Activated T-cell treated with anti-CD3 and anti-CD28 coated beads, Interleukin-2, amount 50 U/mL, for 24 hours (primary cell): ENCODE data around the gene BATF.
"Not testable (repeated sequence)": the region's sequence is repeated elsewhere in the genome, so short reads cannot be mapped to it uniquely, and the experiment has no call there.

Experiments used
- DNase-seq: peaks from one replicate; pipeline ENCODE4 v3.0.0-alpha.2; 2020
- H3K27ac Mint-ChIP-seq: 2 replicates; pipeline ENCODE4 v1.8.0; 2020; ENCODE audit warnings: mild to moderate bottlenecking, mixed read lengths
- H3K27me3 Mint-ChIP-seq: 2 replicates; pipeline ENCODE4 v1.8.0; 2020; ENCODE audit warnings: mixed read lengths
- H3K36me3 Mint-ChIP-seq: 2 replicates; pipeline ENCODE4 v1.8.0; 2020; ENCODE audit warnings: low read depth, mixed read lengths
- H3K4me1 Mint-ChIP-seq: 2 replicates; pipeline ENCODE4 v1.8.0; 2020; ENCODE audit warnings: low read depth, mixed read lengths
- H3K4me3 Mint-ChIP-seq: 2 replicates; pipeline ENCODE4 v1.8.0; 2020; ENCODE audit warnings: mild to moderate bottlenecking, moderate library complexity, mixed read lengths
- H3K9me3 Mint-ChIP-seq: 2 replicates; pipeline ENCODE4 v1.8.0; 2020; ENCODE audit warnings: mixed read lengths

The BATF gene, protein sequence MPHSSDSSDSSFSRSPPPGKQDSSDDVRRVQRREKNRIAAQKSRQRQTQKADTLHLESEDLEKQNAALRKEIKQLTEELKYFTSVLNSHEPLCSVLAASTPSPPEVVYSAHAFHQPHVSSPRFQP

DNA sequence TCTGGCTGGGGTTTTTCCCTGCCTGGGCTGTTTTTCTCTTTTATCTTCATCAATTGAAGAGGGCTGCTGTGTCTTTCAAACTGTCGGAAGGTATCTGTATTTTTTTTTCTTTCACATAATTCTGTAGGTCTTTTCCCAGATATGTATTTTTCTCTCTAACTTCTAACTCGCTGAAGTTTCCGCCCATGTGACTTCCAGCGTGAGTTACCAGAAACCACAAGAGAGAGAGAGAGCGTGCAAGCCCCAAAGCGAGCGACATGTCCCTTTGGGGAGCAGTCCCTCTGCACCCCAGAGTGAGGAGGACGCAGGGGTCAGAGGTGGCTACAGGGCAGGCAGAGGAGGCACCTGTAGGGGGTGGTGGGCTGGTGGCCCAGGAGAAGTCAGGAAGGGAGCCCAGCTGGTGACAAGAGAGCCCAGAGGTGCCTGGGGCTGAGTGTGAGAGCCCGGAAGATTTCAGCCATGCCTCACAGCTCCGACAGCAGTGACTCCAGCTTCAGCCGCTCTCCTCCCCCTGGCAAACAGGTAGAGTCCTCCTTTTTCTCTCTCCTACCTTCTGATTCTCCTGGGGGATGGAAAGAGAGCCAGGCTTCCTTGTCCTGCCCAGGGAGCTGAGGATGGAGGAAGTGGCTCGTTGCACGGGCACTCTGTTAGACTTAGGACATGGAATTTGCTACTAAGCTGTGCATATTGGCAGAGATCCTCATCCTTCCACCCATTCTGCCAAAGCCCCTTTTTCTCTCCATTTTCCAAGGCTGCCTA, at the start of gene BATF:
Gene BATF, plus strand, starts transcription at position 246 of the 759 bp plus-strand sequence. Its CDS starts 214 bp downstream, at position 460.
- Mint-ChIP-seq H3K9me3 (no peaks in the 10 kb centered on the region), H3K36me3 (peaks cover 53% of the 10 kb centered on the region), H3K27me3 (no peaks in the 10 kb centered on the region), H3K4me3 (peak within 1 kb of the TSS; percentile 100), H3K4me1 (peaks cover 76% of the 10 kb centered on the region), H3K27ac (peak within 1 kb of the TSS; percentile 100)
- DNase-seq, result peak; percentile 85

DNA sequence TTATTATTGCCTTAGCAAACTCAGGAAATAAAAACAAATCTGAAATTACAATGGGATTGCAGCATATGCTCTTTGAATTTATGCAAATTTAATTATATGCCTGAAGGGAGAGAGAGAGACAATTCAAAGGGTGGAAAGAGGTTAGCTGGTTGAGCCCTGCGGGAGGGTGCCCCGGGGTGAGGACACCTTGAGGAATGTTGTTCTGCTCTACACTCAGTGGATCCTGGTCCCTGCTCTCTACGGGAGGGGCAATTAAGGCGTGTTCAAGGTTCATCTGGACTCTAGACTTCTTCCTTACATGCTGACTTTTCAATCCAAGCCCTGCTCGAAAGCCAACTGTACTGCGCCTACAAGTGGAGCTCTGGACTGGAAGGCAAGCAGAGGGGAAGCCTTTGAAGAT, 48.1 kb upstream of the BATF start:
- H3K4me3 Mint-ChIP-seq, H3K27me3 Mint-ChIP-seq, H3K9me3 Mint-ChIP-seq, H3K4me1 Mint-ChIP-seq, H3K36me3 Mint-ChIP-seq, H3K27ac Mint-ChIP-seq, DNase-seq: not testable (repeated sequence)

DNA sequence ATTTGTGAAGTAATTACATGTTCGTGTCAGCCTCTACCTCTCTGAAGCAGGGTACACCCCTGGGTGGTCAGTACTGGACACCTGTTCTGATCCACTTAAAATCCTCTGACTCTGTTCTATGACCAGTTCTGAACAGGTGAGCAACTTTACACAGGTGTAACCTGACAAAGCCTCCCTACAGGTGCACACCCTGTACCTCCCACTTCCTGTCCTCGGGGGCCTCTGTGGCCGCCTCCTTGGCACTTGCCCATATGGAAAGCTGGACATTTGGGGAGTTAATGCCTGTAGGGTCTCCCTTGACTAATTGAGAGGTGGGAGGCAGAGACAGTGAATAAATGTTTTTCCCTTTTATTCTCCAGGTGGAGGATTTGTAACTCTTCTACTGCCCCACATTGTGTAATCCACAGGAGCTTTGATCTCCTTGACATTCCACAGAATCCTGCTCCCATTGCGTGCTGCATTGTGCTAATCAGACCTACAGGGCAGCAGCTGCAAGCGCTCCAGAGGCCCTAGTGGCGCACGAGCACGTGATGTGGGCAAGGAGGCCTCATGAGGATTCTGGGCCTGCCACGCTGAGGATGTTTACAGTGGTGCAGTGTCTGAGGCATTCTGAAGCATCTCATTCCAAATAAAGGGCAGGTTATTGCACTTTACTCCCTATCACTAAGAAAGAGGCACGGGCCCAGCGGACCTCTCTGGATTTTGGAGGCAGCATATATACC, 45.8 kb upstream of the BATF start:
- no peak for DNase-seq
- Mint-ChIP-seq H3K27ac (no peak overlapping the region), H3K9me3 (no peaks in the 10 kb centered on the region), H3K4me1 (no peaks in the 10 kb centered on the region), H3K4me3 (no peak overlapping the region), H3K36me3 (no peaks in the 10 kb centered on the region), H3K27me3 (no peaks in the 10 kb centered on the region)

DNA sequence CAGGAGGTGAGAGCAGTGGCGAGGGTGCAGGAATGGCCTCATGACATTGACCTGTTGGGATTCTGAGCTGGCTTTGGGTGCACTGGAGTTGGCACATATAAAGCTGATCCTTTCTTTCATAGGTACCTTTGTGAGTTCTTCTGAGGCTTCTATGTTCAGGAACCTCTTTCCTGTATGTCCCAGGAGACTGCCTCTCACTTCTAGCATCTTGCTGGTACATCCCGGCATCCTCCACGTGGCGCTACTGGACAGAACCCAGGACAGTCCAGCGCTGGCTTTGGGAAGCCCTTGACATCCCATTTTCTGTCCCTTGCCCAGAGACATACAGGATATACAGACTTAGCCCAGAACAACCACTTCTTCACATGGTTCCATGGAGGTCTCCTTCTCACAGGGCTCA, 44.4 kb upstream of the BATF start:
- no peaks in the 10 kb centered on the region for H3K27me3 Mint-ChIP-seq
- H3K9me3 Mint-ChIP-seq, result no peaks in the 10 kb centered on the region
- DNase-seq, result no peak
- no peak overlapping the region for H3K4me3 Mint-ChIP-seq
- no peaks in the 10 kb centered on the region for H3K36me3 Mint-ChIP-seq
- H3K4me1 Mint-ChIP-seq, result no peaks in the 10 kb centered on the region
- no peak overlapping the region for H3K27ac Mint-ChIP-seq

DNA sequence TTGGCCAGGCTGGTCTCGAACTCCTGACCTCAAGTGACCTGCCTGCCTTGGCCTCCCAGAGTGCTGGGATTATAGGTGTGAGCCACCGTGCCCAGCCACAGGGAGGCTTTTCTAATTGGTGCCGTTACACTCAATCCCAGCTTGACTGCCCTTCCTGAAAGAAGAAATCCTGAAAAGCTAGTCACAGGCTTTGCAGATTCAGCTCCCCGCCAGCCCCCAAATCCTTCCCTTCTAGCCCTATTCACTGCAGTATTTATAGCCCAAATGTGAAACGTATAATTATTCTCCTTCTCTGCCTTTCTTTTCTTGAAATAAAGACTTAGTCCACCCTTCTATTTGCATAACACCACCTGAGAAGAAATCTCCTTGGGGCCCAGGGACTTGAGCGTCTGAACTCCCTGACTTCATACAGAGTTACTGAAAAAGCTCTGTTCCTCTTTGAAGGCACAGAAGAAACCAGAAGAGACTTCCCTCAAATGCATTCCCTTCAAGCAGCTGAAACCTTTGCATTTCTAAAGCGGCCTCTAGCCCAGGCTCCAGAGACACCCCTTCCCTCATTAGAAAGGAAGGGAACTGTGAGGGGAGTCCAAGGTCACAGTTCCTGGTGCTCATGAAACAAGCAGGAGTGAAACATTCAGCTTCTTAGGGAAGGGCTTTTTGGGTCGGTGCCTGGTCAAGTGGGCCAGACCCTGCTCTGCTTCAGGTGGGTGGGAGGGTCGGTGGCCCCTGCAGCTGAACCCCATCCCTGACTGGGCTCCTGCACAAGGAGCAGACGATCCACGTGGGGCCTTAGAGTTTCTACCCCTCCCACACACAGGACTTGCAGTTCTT, 42.3 kb upstream of the BATF start:
- DNase-seq, result no peak
- no peaks in the 10 kb centered on the region for H3K27me3 Mint-ChIP-seq
- no peaks in the 10 kb centered on the region for H3K9me3 Mint-ChIP-seq
- H3K36me3 Mint-ChIP-seq, result no peaks in the 10 kb centered on the region
- no peak overlapping the region for H3K4me3 Mint-ChIP-seq
- no peaks in the 10 kb centered on the region for H3K4me1 Mint-ChIP-seq
- no peak overlapping the region for H3K27ac Mint-ChIP-seq

DNA sequence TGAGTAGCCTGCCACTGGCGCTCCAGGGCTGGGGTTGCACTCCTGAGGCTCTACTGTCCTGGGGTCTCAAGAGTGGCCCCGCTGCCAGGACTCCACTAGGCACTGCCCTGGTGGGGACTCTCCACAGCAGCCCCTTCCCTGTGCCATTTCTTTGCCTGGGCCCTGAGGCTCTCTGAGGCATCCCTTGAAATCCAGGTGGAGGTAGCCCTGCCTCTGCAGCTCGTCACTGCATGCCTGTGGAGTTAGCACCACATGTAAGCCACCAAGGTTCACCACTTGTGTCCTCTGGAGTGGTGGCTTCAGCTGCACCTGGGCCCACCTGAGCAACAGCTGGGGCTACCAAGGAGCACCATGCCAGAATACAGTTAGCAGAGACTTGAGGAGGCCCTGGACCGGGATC, 39.9 kb upstream of the BATF start:
- Mint-ChIP-seq H3K4me3 (no peak overlapping the region), H3K4me1 (peaks cover 12% of the 10 kb centered on the region)

DNA sequence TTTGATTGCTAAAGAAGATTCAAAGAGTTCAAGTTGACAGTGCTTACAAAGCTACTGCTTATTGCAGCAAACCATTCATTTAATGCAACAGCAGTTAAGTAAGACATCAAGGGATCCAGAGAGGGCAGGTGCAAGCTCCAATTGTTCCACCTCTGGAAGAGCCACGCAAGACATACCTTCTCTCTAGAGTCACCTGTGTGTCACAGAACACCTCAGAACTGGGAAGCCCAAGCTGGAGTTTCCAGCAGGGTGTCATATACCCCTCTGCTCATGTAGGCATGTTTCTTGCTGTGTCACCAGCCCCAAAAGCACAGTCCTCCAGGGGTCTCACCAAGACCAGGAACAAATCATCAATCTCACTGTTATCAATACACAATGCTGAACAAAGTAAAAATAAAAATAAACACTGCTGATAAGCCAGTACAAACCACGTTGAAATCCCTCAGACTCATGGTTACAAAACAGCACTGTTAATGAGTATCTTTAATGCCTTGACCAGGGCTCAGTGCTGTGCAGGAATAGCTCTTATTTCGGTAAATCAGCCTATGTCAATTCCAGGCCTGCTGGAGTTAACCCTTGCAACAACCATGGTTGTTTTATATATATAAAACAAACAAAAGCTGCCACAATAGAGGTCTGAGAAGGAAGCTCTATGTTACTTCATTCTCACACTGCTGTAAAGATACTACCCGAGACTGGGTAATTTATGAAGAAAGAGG, 37.4 kb upstream of the BATF start:
- no peaks in the 10 kb centered on the region for H3K9me3 Mint-ChIP-seq
- H3K4me1 Mint-ChIP-seq, result peaks cover 25% of the 10 kb centered on the region
- DNase-seq, result no peak
- no peaks in the 10 kb centered on the region for H3K36me3 Mint-ChIP-seq
- no peak overlapping the region for H3K27ac Mint-ChIP-seq
- H3K27me3 Mint-ChIP-seq, result no peaks in the 10 kb centered on the region
- no peak overlapping the region for H3K4me3 Mint-ChIP-seq

More for the DNA sequence above, 39.9 kb upstream of the BATF start:
- Mint-ChIP-seq H3K9me3 (no peaks in the 10 kb centered on the region), H3K36me3 (no peaks in the 10 kb centered on the region), H3K27ac (no peak overlapping the region), H3K27me3 (no peaks in the 10 kb centered on the region)
- DNase-seq, result no peak

DNA sequence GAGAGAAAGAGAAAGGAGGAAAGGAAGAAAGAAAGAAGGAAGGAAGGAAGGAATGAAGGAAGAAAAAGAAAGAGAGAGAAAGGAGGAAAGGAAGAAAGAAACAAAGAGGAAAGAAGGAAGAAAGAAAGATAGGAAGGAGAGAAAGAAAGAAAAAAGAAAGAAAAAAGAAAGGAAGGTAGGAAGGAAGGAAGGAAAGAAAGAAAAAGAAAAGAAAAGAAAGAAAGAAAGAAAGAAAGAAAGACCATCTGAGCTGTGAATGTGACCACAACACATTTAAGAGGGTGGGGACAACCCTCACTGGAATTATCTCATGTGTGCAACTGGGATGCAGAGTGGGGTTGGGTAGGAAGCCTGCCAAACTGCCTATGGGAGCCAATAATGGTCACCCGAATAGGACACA, 36.0 kb upstream of the BATF start:
- DNase-seq, result no peak
- Mint-ChIP-seq H3K4me3 (no peak overlapping the region), H3K27ac (no peak overlapping the region), H3K27me3 (no peaks in the 10 kb centered on the region), H3K36me3 (no peaks in the 10 kb centered on the region), H3K9me3 (no peaks in the 10 kb centered on the region), H3K4me1 (peaks cover 26% of the 10 kb centered on the region)

DNA sequence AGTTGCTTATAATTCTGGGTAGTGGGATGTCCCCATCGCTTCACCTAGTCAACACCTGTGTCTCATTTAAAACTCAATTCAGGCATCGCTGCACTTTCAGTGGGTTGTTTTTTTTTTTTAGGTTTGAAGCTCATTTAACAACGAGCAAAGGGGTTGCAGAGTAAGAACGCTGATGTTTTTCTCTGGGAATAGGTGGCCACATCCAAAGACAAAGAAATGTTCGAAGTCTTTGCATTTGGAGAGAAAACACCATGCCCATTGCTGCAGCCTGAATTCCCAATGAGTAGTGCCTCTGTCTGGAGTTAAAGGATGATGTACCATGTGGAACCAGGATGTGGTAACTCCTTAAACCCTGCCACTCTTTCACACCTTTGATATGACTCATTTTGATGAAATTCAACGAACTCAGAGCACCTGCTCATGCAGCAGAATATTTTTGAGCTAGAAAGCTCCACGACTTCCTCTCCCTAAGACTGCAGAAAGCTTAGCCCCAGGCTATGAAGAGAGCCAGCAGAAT, 35.1 kb upstream of the BATF start:
- Mint-ChIP-seq H3K27me3 (no peaks in the 10 kb centered on the region), H3K27ac (peak overlapping the region; percentile 53), H3K9me3 (no peaks in the 10 kb centered on the region), H3K4me3 (no peak overlapping the region), H3K4me1 (peaks cover 34% of the 10 kb centered on the region), H3K36me3 (no peaks in the 10 kb centered on the region)
- DNase-seq, result peak; percentile 52

DNA sequence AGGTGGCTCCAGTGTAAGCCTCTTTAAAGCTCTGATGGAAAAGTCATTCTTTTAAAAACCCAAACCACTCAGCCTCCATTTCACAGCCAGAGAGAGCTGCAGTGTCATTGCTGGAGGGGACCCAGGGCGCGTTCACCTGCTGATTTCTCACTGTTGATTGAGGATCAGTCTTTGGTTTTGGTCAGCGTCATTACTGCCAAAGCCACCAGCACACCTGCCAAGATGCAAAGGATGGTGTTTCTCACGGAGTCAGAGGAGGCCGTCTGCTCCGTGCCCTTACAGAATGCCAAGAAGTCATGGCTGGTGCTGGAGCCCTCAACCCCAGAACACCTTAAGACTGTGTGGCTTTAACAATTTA, 32.8 kb upstream of the BATF start:
- Mint-ChIP-seq H3K27me3 (no peaks in the 10 kb centered on the region), H3K9me3 (no peaks in the 10 kb centered on the region), H3K4me3 (no peak overlapping the region), H3K27ac (no peak overlapping the region), H3K36me3 (no peaks in the 10 kb centered on the region), H3K4me1 (peaks cover 54% of the 10 kb centered on the region)
- DNase-seq, result no peak

DNA sequence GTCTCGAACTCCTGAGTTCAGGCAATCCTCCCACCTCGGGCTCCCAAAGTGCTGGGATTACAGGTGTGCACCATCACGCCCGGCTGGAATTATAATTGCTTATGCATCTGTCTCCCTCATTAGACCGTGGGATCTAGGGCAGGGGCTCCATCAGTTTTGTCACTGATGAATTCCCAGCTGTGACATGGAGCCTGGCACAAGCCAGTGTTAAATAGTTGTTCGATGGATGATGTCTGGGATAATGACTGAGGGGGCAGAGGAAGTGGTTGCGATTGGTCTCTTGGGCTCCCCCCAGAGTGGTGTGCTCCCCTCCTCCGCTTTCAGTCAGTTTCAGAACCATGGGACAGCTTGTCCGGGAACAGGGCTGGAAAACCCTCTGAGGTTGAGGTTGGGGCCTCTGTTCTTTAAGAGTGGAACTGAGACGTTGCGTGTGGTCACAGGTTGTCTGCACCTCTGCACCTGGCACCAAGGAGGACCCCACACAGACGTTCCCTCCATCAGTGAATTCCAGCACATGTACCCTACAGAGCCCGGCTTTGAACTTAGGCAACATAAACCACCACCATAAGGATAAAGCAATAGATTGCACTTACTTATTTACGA, 30.8 kb upstream of the BATF start:
- peaks cover 72% of the 10 kb centered on the region for H3K4me1 Mint-ChIP-seq
- H3K36me3 Mint-ChIP-seq, result no peaks in the 10 kb centered on the region
- H3K4me3 Mint-ChIP-seq, result no peak overlapping the region
- H3K27ac Mint-ChIP-seq, result no peak overlapping the region
- no peak for DNase-seq
- H3K27me3 Mint-ChIP-seq, result no peaks in the 10 kb centered on the region
- peaks cover 6% of the 10 kb centered on the region for H3K9me3 Mint-ChIP-seq

DNA sequence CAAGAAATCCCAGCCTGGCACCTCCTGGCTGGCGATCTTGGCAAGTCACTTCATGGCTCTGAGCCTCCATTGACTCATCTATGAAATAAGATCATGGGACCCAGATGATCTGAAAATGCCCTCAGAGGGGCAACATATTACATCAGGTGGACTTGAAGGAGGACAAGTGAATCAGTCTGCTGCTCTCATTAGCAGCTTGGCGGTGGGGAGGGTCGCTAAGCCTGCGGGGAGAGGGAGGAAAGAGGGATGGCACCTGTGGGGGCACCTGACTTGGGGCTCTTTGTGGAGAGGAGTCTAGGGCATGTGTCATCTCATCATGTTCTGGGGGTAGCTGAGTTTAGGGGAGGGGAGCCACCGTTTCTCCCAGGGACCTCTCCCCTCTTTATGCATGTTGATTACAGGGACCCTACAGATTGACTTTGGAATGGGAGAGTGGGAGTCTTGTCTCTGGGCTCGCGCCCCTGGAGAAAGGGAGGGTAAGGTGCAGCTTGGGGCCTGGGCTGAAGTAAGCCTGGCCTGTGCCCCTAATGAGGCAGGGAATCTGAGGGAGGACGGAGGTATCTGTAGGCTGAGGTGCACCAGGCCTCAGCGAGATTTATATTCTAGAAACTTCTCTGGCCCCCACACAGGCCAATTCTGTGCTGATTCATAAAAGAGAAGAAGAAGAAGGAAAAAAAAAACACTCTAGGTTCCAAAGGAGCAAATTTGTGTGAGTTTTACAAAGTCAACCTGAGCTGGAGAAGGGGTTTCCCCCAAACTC, 29.3 kb upstream of the BATF start:
- H3K27me3 Mint-ChIP-seq, result no peaks in the 10 kb centered on the region
- H3K9me3 Mint-ChIP-seq, result peaks cover 6% of the 10 kb centered on the region
- peak overlapping the region; percentile 79 for H3K27ac Mint-ChIP-seq
- H3K4me1 Mint-ChIP-seq, result peaks cover 75% of the 10 kb centered on the region
- no peak for DNase-seq
- no peaks in the 10 kb centered on the region for H3K36me3 Mint-ChIP-seq
- no peak overlapping the region for H3K4me3 Mint-ChIP-seq

DNA sequence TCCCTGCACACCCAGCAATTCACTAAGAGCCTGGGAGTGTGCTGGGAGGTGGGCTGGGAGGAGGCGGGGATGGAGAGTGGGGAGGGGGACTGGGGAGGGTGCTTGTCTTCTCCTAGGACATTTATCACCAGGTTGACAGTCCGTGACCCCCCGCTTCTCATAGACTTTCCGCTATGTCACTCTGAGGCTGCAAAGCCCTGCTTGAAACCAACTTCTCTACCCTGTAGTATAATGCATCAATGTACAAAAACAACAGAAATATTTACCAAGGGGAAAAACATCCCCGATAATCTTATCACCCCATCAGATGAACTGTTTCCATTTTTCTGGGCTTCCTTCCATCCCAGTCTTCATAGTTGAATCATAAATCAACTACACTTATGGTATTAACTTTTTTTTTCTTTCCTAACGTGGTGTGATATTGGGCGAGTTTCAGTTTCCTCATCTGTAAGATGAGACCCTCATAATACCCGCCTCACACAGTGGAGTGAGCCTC, 28.6 kb upstream of the BATF start:
- no peak for DNase-seq
- H3K36me3 Mint-ChIP-seq, result no peaks in the 10 kb centered on the region
- H3K4me3 Mint-ChIP-seq, result no peak overlapping the region
- H3K4me1 Mint-ChIP-seq, result peaks cover 72% of the 10 kb centered on the region
- peaks cover 6% of the 10 kb centered on the region for H3K9me3 Mint-ChIP-seq
- H3K27me3 Mint-ChIP-seq, result no peaks in the 10 kb centered on the region
- peak overlapping the region; percentile 79 for H3K27ac Mint-ChIP-seq
